GM12874 (cell line): ENCODE data around the gene AP1G2.

Experiments
- CTCF ChIP-seq: IDR thresholded peaks from 2 replicates; pipeline ENCODE4 v1.5.1; 2011; ENCODE audit warnings: low read depth, mild to moderate bottlenecking, control low read depth, low read length, moderate library complexity; ENCODE audit not compliant: insufficient read depth

AP1G2 gene

GRCh38 chr14:23588884-23589598, 21.4 kb upstream of the AP1G2 start:
- peak; percentile 91 for TF ChIP-seq CTCF

DNA sequence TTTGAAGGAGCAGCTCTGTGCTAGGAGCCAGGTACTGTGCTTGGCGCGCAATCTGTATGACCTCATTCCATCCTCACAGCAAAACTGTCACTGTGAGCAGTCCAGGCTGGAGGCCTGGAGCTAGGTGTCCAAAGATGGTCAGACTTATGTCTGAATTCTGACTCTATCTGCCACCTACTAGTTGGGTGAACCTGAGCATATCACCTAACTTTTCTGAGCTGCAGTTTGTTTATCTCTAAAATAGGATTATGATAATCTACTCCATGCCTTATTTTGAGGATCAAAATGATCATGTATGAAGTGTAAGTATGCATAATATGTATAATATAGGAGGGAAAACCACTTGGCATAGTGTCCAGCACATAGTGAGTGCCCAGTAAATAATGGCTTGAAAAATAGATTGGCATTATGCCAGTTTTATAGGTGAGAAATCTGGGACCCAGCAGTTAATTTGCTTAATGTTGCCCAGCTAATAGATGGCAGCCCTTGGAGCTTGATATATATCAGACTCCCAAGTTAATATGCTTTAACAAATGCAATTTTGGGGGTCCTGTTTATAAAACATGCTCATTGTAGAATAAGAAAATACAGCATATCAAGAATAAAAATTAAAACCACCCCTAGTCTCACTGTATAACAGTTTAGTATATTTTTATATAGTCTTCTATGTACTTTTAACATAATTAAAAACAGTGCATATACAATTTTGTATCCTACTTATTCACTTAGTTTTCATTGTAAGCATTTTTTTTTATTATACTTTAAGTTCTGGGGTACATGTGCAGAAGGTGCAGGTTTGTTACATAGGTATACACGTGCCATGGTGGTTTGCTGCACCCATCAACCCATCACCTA, 15.5 kb upstream of the AP1G2 start:
- TF ChIP-seq CTCF = no peak

- no peak for TF ChIP-seq CTCF
These were observed 13.3 kb upstream of the AP1G2 start for GRCh38 chr14:23580948-23581281.

- no peak for TF ChIP-seq CTCF
These were observed 12.7 kb upstream of the AP1G2 start for GRCh38 chr14:23580152-23580926.

DNA sequence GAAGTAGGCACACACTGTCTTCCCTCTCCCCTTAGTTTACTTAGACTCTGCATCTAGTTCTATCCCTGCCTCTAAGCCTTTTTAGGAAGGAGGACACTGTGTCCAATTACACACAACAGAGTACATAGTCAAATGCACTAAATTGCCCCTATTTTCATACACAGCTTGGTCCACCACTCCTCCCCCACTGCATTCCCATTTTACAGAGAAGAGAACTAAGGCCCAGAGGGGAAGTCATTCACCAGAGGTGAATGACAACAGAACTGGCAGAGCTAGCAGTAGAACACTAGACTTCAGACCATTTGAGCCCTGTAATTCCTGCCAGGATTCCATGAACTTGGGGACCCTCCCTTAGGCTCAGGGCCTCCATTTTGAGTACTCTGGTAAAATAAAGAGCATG, 12.1 kb upstream of the AP1G2 start:
- TF ChIP-seq CTCF = no peak

GRCh38 chr14:23579311-23579630, 11.7 kb upstream of the AP1G2 start:
- TF ChIP-seq CTCF = no peak
